GM12864 (cell line): ENCODE data around the gene VPS36.
"Not testable (repeated sequence)": the region's sequence is repeated elsewhere in the genome, so short reads cannot be mapped to it uniquely, and the experiment has no call there.

ENCODE experiments used
- DNase-seq: peaks from one replicate; pipeline ENCODE4 v3.0.0-alpha.2; 2011; ENCODE audit warnings: low read depth
- H3K4me3 ChIP-seq: 2 replicates; pipeline ENCODE4 v1.5.1; 2011; ENCODE audit warnings: mild to moderate bottlenecking, low read depth, low read length, control low read depth
- TF ChIP-seq, protein P1 (sequence below): IDR thresholded peaks from 2 replicates; pipeline ENCODE4 v1.5.1; 2011; ENCODE audit warnings: low read depth, mild to moderate bottlenecking, moderate library complexity, low read length, control low read depth, inconsistent platforms; ENCODE audit errors: missing control alignments

Gene VPS36

DNA sequence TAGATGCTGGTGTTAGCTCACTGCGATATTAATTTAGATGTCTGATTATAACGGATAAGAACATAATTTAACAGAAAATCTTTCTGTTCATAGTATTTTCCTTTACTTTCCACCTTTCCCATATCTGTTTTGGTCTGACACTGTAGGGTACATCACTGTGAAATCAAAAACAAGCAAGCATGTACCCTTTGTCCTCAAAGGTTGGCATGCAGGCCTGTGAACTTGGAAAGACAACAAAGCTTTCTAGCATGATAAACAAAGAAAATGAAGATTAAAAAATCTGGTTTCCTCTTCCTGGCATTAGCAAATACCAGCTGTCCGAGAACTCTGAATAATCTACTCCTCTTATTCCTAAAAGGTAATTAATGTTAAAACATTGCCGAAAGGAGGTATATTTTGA is 76.0 kb downstream of the VPS36 start:
- TF ChIP-seq, protein P1, sequence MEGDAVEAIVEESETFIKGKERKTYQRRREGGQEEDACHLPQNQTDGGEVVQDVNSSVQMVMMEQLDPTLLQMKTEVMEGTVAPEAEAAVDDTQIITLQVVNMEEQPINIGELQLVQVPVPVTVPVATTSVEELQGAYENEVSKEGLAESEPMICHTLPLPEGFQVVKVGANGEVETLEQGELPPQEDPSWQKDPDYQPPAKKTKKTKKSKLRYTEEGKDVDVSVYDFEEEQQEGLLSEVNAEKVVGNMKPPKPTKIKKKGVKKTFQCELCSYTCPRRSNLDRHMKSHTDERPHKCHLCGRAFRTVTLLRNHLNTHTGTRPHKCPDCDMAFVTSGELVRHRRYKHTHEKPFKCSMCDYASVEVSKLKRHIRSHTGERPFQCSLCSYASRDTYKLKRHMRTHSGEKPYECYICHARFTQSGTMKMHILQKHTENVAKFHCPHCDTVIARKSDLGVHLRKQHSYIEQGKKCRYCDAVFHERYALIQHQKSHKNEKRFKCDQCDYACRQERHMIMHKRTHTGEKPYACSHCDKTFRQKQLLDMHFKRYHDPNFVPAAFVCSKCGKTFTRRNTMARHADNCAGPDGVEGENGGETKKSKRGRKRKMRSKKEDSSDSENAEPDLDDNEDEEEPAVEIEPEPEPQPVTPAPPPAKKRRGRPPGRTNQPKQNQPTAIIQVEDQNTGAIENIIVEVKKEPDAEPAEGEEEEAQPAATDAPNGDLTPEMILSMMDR = no peak

DNA sequence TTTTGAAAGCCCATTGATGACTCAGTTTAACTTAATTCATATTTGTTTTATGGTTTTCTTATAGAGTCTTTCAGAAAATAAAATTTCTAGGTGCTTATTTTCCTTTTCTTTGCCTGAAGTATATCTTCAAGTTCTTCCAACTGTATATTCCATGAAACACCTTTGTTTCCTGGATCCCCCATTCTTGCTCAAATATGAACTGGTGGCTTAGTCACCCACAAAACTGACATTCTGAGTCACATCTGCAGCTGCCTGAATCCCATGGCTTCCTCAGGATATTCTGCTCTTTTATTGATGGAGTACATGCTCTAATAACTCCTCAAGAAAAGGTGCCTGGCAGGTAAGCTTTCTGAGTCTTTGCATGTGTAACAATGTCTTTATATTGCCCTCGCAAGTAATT is 77.2 kb downstream of the VPS36 start:
- not testable (repeated sequence) for DNase-seq, H3K4me3 ChIP-seq

More for the DNA sequence above, 76.0 kb downstream of the VPS36 start:
- DNase-seq = no peak
- H3K4me3 ChIP-seq = no peak overlapping the region

DNA sequence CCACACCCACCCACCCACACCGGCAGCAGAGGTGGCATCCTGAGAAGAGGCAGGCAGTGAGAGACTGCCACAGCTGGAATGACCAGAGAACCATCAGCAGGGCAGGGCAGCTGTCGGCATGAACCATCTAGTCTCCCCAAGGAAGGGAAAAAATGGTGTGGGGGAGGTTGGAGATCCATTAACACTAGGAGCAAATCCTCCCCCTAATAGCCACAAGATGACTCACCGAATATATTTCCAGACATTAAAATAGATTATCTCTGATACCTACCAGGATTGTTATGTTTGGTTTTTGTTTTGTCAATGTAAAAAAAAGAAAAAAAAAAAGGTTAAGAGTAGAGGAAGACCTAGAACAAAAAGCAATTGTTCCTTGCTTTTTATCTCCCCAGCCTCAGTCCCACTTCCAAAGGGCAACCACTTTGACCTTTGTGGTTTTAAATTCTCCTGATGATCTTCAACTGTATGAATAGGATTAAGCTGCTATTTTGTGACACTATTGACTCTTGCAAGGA is 78.6 kb downstream of the VPS36 start:
- TF ChIP-seq, protein P1 = no peak
- H3K4me3 ChIP-seq = no peak overlapping the region
- no peak for DNase-seq

DNA sequence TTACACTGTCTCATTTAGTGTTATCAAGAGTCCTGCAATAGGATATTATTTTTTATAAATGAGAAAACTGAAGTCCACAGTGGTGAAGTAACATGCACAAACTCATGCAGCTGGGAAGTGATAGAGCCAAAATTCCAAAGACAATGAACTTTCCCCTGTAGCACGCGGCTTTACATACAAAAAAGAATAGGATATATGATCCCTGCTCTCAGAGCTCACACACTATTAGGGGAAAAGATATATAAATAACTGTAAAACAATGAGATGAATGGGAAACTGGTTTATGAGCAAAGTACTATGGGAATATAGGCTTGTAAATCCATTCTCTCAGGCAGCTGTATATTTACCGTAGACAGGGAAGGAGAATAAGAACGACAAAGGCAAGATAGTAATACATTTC is 84.1 kb downstream of the VPS36 start:
- no peak overlapping the region for H3K4me3 ChIP-seq
- TF ChIP-seq, protein P1 = no peak
- no peak for DNase-seq
